DND-41 (cell line): ENCODE results near the gene GCC2.

Experiments
- ATAC-seq: fragments of 200-7000 bp; cut with Tn5 transposase; 3 replicates; pipeline ENCODE4 v1.9.1; 2021; ENCODE audit warnings: low read depth; ENCODE audit not compliant: insufficient read depth
- DNase-seq: peaks from one replicate; pipeline ENCODE4 v3.0.0-alpha.2; 2020
- H2AFZ ChIP-seq: 2 replicates; pipeline ENCODE4 v1.6.0; 2012; ENCODE audit warnings: low read depth, low read length
- H3K27ac ChIP-seq: 2 replicates; pipeline ENCODE4 v1.5.1; 2012; ENCODE audit warnings: low read length, inconsistent platforms
- H3K27me3 ChIP-seq: fragments of 200-600 bp; sonication (generic); 2 replicates; pipeline ENCODE4 v1.6.0; 2012; ENCODE audit warnings: low read length, mild to moderate bottlenecking, inconsistent platforms; ENCODE audit not compliant: insufficient read depth, poor library complexity
- H3K36me3 ChIP-seq: 2 replicates; pipeline ENCODE4 v1.5.1; 2012; ENCODE audit warnings: low read length, inconsistent platforms; ENCODE audit not compliant: insufficient read depth
- H3K4me1 ChIP-seq: 2 replicates; pipeline ENCODE4 v1.5.1; 2012; ENCODE audit warnings: mild to moderate bottlenecking, low read length; ENCODE audit not compliant: insufficient read depth
- H3K4me2 ChIP-seq: 2 replicates; pipeline ENCODE4 v1.6.0; 2012; ENCODE audit warnings: mild to moderate bottlenecking, moderate library complexity, low read length, inconsistent platforms; ENCODE audit not compliant: insufficient read depth
- H3K4me3 ChIP-seq, 2 experiments: fragments of 200-600 bp in 1 of 2; shearing (Covaris generic) in 1 of 2; 2 replicates each; pipeline ENCODE4 v1.5.1; 2012 to 2016; ENCODE audit warnings: inconsistent platforms in 2 of 2, low read length in 2 of 2, mild to moderate bottlenecking in 2 of 2, low read depth in 1 of 2, moderate library complexity in 1 of 2
- H3K79me2 ChIP-seq: 2 replicates; pipeline ENCODE4 v1.6.0; 2012; ENCODE audit warnings: low read length, inconsistent platforms; ENCODE audit not compliant: insufficient read depth
- H3K9ac ChIP-seq: 2 replicates; pipeline ENCODE4 v1.6.0; 2012; ENCODE audit warnings: low read depth, mild to moderate bottlenecking, inconsistent platforms, low read length, moderate library complexity
- H3K9me3 ChIP-seq: 2 replicates; pipeline ENCODE4 v1.5.1; 2012; ENCODE audit warnings: low read length, moderate library complexity, mild to moderate bottlenecking, inconsistent platforms; ENCODE audit not compliant: insufficient read depth, severe bottlenecking
- H4K20me1 ChIP-seq: 2 replicates; pipeline ENCODE4 v1.6.0; 2012; ENCODE audit warnings: low read length; ENCODE audit not compliant: insufficient read depth
- CTCF ChIP-seq: IDR thresholded peaks from 2 replicates; pipeline ENCODE4 v1.5.1; 2012; ENCODE audit warnings: borderline replicate concordance, low read length, moderate library complexity, mild to moderate bottlenecking; ENCODE audit not compliant: poor library complexity, severe bottlenecking; ENCODE audit errors: extremely low read depth
- EZH2 ChIP-seq: IDR thresholded peaks from 3 replicates; pipeline ENCODE4 v1.6.1; 2012; ENCODE audit warnings: borderline replicate concordance, low read depth, mild to moderate bottlenecking, moderate library complexity, low read length, inconsistent platforms; ENCODE audit not compliant: severe bottlenecking

Gene GCC2

DNA sequence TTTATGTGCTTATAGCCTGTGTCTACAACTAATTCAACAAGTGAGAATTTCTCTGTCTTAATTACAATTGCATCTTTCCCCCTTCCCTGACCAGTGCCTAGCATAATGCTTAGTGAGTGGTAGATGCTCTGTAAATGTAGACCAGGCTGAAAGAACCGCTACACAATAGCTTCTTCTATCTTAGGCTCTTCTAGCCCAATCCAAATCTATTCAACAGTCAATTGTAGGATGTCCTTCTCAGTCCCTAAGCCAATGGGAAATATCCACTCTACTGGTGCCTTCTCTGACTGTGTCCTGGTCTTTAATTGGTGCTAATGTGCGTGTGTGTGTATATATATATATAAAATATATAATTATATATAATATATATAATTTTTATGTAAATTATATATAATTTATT is 34.1 kb upstream of the GCC2 start:
- peaks cover 8% of the 10 kb centered on the region for H3K27me3 ChIP-seq

DNA sequence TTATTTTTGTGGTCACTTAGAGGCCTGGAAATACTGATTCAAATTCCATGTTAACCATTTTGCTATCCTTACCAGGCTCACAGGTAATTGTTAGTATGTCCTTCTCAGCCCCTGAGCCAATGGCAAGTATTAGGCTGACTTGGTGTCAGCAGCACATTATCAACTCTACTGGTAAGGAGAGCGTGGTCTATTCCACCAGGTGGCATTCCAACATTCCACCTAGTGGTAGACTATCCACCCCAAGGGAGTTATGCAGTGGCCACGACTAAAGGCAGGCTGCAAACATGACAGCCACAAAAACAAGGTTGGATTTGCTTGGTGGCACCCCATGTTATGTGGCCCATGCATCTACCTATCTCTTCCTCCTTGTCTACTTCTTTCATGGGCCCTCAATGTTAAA is 31.8 kb upstream of the GCC2 start:
- no peaks in the 10 kb centered on the region for H3K9me3 ChIP-seq
- ATAC-seq = no peak
- no peak overlapping the region for H3K4me3 ChIP-seq
- peaks cover 8% of the 10 kb centered on the region for H3K27me3 ChIP-seq
- no peak overlapping the region for H2AFZ ChIP-seq
- no peaks in the 10 kb centered on the region for H4K20me1 ChIP-seq
- no peak overlapping the region for H3K27ac ChIP-seq
- H3K79me2 ChIP-seq = no peaks in the 10 kb centered on the region
- TF ChIP-seq EZH2 (no peak), CTCF (peak; percentile 19)
- H3K36me3 ChIP-seq = no peaks in the 10 kb centered on the region
- H3K9ac ChIP-seq = no peak overlapping the region
- H3K4me2 ChIP-seq = no peak overlapping the region
- no peaks in the 10 kb centered on the region for H3K4me1 ChIP-seq
- no peak for DNase-seq

More for the DNA sequence above, 34.1 kb upstream of the GCC2 start:
- Histone ChIP-seq H2AFZ (no peak overlapping the region), H3K4me2 (no peak overlapping the region), H3K79me2 (no peaks in the 10 kb centered on the region), H4K20me1 (no peaks in the 10 kb centered on the region), H3K4me3 (no peak overlapping the region), H3K36me3 (no peaks in the 10 kb centered on the region), H3K9ac (no peak overlapping the region), H3K27ac (no peak overlapping the region), H3K4me1 (no peaks in the 10 kb centered on the region), H3K9me3 (no peaks in the 10 kb centered on the region)
- TF ChIP-seq CTCF (no peak), EZH2 (no peak)
- DNase-seq = no peak
- ATAC-seq = no peak

DNA sequence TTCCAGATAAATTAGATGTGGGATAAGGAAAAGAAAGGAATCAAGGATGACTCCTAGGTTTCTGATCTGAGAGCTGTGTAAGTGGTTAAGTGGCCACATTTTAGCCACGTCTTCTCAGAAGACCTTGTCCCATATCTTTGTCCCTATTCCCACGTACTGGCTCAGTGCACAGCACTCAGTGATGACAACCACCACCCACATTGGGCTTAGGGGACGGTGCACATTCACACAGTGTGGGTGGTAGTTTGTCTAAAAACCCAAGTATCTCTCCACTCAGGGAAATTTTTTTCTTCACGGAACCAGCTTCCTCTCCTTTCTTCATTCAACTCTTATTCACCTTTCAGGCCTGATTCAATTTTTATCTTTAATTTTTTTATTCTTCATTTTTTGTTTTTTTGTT is 30.6 kb upstream of the GCC2 start:
- Histone ChIP-seq H4K20me1 (no peaks in the 10 kb centered on the region), H3K9me3 (no peaks in the 10 kb centered on the region), H3K79me2 (no peaks in the 10 kb centered on the region), H3K36me3 (no peaks in the 10 kb centered on the region), H2AFZ (no peak overlapping the region), H3K4me2 (no peak overlapping the region), H3K9ac (no peak overlapping the region), H3K27me3 (peaks cover 8% of the 10 kb centered on the region), H3K4me1 (no peaks in the 10 kb centered on the region), H3K27ac (no peak overlapping the region), H3K4me3 (no peak overlapping the region)
- no peak for TF ChIP-seq CTCF
- TF ChIP-seq EZH2 = no peak
- no peak for ATAC-seq
- DNase-seq = no peak

DNA sequence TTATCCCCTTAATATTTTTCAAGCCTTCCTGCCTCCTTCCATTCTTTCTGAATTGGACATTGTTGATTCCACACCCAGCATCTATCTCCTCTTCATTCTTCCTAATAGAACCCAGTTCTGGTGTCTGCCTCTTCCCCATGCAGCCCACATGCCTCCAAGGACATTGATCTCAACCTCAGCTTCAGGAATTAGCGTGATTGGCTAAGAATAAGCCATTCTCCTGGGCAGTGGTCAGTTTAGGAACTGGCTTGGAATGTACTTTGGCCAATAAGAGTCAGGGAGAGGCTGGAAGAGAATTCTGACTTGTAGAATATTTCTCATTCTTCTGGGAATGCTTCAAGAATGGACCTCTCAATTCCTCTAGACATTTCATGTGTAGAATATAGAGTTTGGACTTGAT is 25.9 kb upstream of the GCC2 start:
- Histone ChIP-seq H4K20me1 (no peaks in the 10 kb centered on the region), H3K4me3 (no peak overlapping the region), H3K79me2 (no peaks in the 10 kb centered on the region), H3K9ac (no peak overlapping the region), H3K36me3 (no peaks in the 10 kb centered on the region), H3K4me2 (no peak overlapping the region), H3K27me3 (no peaks in the 10 kb centered on the region), H2AFZ (no peak overlapping the region), H3K4me1 (no peaks in the 10 kb centered on the region), H3K27ac (no peak overlapping the region), H3K9me3 (no peaks in the 10 kb centered on the region)
- ATAC-seq (no peak), DNase-seq (no peak)
- TF ChIP-seq EZH2 = no peak
- TF ChIP-seq CTCF = no peak
